ENCODE measurements around the gene DCXR. TPM values are rescaled to one million over a fixed set of nuclear protein-coding genes. Genes with fewer than 3 reads are reported as not detected.

The DCXR gene
- total RNA-seq, 1 donor from 2014 or later = 106 TPM

DNA sequence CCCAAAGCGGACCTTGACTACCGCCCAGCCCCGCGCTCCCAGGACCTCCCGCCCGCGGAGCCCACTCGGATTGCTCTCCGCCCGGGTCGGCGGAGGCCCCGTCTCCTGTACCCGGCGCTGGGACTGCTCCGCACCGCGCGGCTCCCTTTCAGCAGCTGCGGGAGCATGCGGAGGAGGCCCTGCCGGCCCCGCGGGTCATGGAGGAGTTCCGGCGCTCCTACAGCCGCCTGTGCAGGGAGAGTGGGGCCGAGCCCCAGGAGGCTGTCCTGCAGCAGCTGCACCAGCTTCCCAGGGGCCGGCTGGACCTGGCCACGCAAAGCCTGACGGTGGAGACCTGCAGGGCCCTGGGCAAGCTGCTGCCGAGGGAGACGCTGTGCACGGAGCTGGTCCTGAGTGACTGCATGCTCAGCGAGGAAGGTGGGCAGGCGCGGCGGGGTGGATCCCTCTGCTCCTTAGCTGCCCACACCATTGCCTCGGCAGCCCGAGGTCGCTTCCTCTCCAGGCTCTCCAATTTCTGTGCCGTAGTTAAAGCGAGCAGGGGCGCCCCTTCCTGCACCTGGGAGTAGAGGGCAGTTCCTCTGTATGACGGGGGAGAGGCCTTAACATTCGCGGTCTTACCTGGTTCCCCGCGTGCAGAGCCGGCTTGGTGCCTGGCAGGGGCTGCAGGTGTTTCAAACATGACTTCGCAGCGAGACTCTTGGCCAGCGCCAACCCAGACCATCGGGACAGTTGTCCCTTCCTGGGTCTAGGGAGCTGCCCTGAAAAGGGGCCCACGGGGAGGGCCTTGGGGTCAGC is 13.9 kb downstream of the DCXR start:
- TF ChIP-seq CTCF (IDR thresholded peaks at IDR 0.05) (no peak), POLR2AphosphoS5 (IDR thresholded peaks at IDR 0.05; ENCODE audit: insufficient read depth in 1 of 2, low read depth in 1 of 2) (no peak), POLR2A (IDR thresholded peaks at IDR 0.05) (no peak)
- no peaks in the 10 kb centered on the region for H3K27me3 ChIP-seq
- H3K27ac ChIP-seq = no peak overlapping the region
- H3K4me1 ChIP-seq = peaks cover 48% of the 10 kb centered on the region
- no peak for DNase-seq (ENCODE audit: extremely low spot score in 2 of 2)
- H3K36me3 ChIP-seq = no peaks in the 10 kb centered on the region
- H3K4me3 ChIP-seq = peak overlapping the region; percentile 82 to 84
- H3K9me3 ChIP-seq = no peaks in the 10 kb centered on the region
- intact Hi-C loops (cut with DNase I) = loop anchor here (2.0 to 5.0 kb wide), 2 partner anchors 46 to 67 kb away; partner anchors contain the start of gene ASPSCR1

- peak; percentile 99 to 100 for DNase-seq (ENCODE audit: extremely low spot score in 2 of 2)
- Histone ChIP-seq H3K36me3 (no peaks in the 10 kb centered on the region), H3K4me1 (peaks cover 48% of the 10 kb centered on the region), H3K27ac (peak within 1 kb of the TSS; percentile 54), H3K27me3 (no peaks in the 10 kb centered on the region), H3K9me3 (no peaks in the 10 kb centered on the region), H3K4me3 (peak within 1 kb of the TSS; percentile 82 to 84)
- intact Hi-C loops (cut with DNase I) = loop anchor here (2.0 to 5.0 kb wide), 2 partner anchors 46 to 66 kb away; partner anchors contain the start of gene ASPSCR1
- TF ChIP-seq CTCF (IDR thresholded peaks at IDR 0.05) (no peak), POLR2A (IDR thresholded peaks at IDR 0.05) (no peak), POLR2AphosphoS5 (IDR thresholded peaks at IDR 0.05; ENCODE audit: insufficient read depth in 1 of 2, low read depth in 1 of 2) (peak in 1 of 2 donors; percentile 87)
These were observed 14.5 kb downstream of the DCXR start, which contains the start of gene LRRC45 for GRCh38 chr17:82022981-82023446. Gene LRRC45 (plus strand): TSS chr17:82023305. CDS start chr17:82023644, 339 bp downstream.

GRCh38 chr17:82022310-82022980 is 15.1 kb downstream of the DCXR start, which contains the start of gene CENPX:
Gene CENPX (minus strand): TSS chr17:82022878. CDS start chr17:82022861, 17 bp downstream.
- no peak for DNase-seq (ENCODE audit: extremely low spot score in 2 of 2)
- intact Hi-C loops (cut with DNase I) = loop anchor here (2.0 to 5.0 kb wide), 2 partner anchors 45 to 66 kb away; partner anchors contain the start of gene ASPSCR1
- Histone ChIP-seq H3K27ac (peak within 1 kb of the TSS; percentile 54), H3K4me1 (peaks cover 48% of the 10 kb centered on the region), H3K4me3 (peak within 1 kb of the TSS; percentile 82 to 84), H3K9me3 (no peaks in the 10 kb centered on the region), H3K27me3 (no peaks in the 10 kb centered on the region), H3K36me3 (no peaks in the 10 kb centered on the region)
- TF ChIP-seq POLR2AphosphoS5 (IDR thresholded peaks at IDR 0.05; ENCODE audit: insufficient read depth in 1 of 2, low read depth in 1 of 2) (peak in 1 of 2 donors; percentile 67), POLR2A (IDR thresholded peaks at IDR 0.05) (no peak)

DNA sequence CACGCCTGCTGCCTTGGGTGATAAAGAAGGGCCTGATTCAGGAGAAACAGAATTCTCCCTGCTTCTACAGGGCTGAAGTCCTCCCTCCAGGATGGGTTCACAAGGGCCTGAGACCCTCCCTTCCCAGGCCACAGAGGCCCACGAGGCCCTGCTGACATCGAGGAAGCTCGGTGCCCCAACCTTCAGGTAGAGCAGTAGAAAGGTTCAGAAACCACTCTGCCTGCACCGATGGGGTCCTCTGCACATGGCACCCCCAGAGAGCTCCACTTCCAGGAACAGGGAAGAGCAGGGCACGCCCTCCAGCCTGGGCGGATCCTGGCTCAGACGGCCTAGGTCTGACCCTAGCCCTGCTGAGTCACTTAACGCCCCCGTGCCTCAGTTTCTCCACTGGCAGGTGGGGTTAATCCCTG is 15.6 kb downstream of the DCXR start:
- H3K4me1 ChIP-seq = peaks cover 48% of the 10 kb centered on the region
- no peak for TF ChIP-seq CTCF (IDR thresholded peaks at IDR 0.05)
- TF ChIP-seq POLR2A (IDR thresholded peaks at IDR 0.05) = no peak
- TF ChIP-seq POLR2AphosphoS5 (IDR thresholded peaks at IDR 0.05; ENCODE audit: insufficient read depth in 1 of 2, low read depth in 1 of 2) = no peak
- intact Hi-C loops (cut with DNase I) = loop anchor here (2.0 to 5.0 kb wide), 2 partner anchors 45 to 65 kb away; partner anchors contain the start of gene ASPSCR1

More for the DNA sequence above, 15.6 kb downstream of the DCXR start:
- Histone ChIP-seq H3K9me3 (no peaks in the 10 kb centered on the region), H3K27me3 (no peaks in the 10 kb centered on the region), H3K4me3 (peak overlapping the region; percentile 54 to 84), H3K27ac (peak overlapping the region; percentile 54), H3K36me3 (no peaks in the 10 kb centered on the region)
- DNase-seq (ENCODE audit: extremely low spot score in 2 of 2) = no peak
